PC-3 (cell line): ENCODE measurements around the gene PGAM2. TPM values are rescaled to one million over a fixed set of nuclear protein-coding genes. Genes with fewer than 3 reads are reported as not detected.
A peak's percentile ranks its signal among the peaks of the same experiment; 100 is the strongest.

Experiments
- ATAC-seq: fragments of 200-7000 bp; cut with Tn5 transposase; 2 replicates; pipeline ENCODE4 v1.9.1; 2020; ENCODE audit warnings: mild to moderate bottlenecking, moderate library complexity
- BruUV-seq: library from RNA; stranded (reverse); fragments of 400-500 nt; replicated peaks from 2 replicates; lab custom pipeline; 2021; lab: Mats Ljungman, UMichigan
- CTCF ChIA-PET: fragments of 300-600 bp; sonication (Branson Sonifier 250); formaldehyde crosslinking; loops from one replicate; lab custom pipeline; 2022; ENCODE audit warnings: antibody characterized with exemption; lab: Charles Lee
- POLR2A ChIA-PET: fragments of 300-600 bp; sonication (Branson Sonifier 250); formaldehyde crosslinking; loops from one replicate; lab custom pipeline; 2022; ENCODE audit warnings: antibody characterized with exemption; ENCODE audit not compliant: unreplicated experiment; lab: Charles Lee
- DNase-seq: peaks from one replicate; pipeline ENCODE4 v3.0.0-alpha.2; 2015
- H2AFZ ChIP-seq: fragments of 300-600 bp; sonication (generic); 2 replicates; pipeline ENCODE4 v1.6.0; 2016; ENCODE audit warnings: antibody characterized with exemption, low read length
- H3F3A ChIP-seq: fragments of 300-600 bp; sonication (generic); one replicate; pipeline ENCODE4 v1.6.0; 2017; ENCODE audit warnings: antibody characterized with exemption, low read length, control low read depth, mild to moderate bottlenecking; ENCODE audit not compliant: unreplicated experiment
- H3K27ac ChIP-seq: fragments of 300-600 bp; sonication (generic); 2 replicates; pipeline ENCODE4 v1.5.1; 2016; ENCODE audit warnings: mild to moderate bottlenecking, low read length
- H3K27me3 ChIP-seq: fragments of 300-600 bp; sonication (generic); 2 replicates; pipeline ENCODE4 v1.6.1; 2016; ENCODE audit warnings: low read length, mixed read lengths
- H3K36me3 ChIP-seq: fragments of 300-600 bp; sonication (generic); 2 replicates; pipeline ENCODE4 v1.6.1; 2016; ENCODE audit warnings: low read depth, mixed run types, low read length, mixed read lengths
- H3K4me1 ChIP-seq: fragments of 300-600 bp; sonication (generic); 2 replicates; pipeline ENCODE4 v1.5.1; 2016; ENCODE audit warnings: low read length; ENCODE audit not compliant: insufficient read depth
- H3K4me2 ChIP-seq: fragments of 300-600 bp; sonication (generic); 2 replicates; pipeline ENCODE4 v1.6.0; 2016; ENCODE audit warnings: low read length
- H3K4me3 ChIP-seq: fragments of 300-600 bp; sonication (generic); 2 replicates; pipeline ENCODE4 v1.5.1; 2016; ENCODE audit warnings: mild to moderate bottlenecking, low read length, mixed read lengths
- H3K79me2 ChIP-seq: fragments of 300-600 bp; sonication (generic); 2 replicates; pipeline ENCODE4 v1.6.1; 2017; ENCODE audit warnings: low read length, mixed read lengths
- H3K9ac ChIP-seq: fragments of 300-600 bp; sonication (generic); 2 replicates; pipeline ENCODE4 v1.6.0; 2016; ENCODE audit warnings: mild to moderate bottlenecking, low read length
- H3K9me2 ChIP-seq: fragments of 300-600 bp; sonication (generic); replicated peaks from 2 replicates; pipeline ENCODE4 v1.6.1; 2016; ENCODE audit warnings: mixed run types, low read length, mixed read lengths
- H3K9me3 ChIP-seq: fragments of 300-600 bp; sonication (generic); 2 replicates; pipeline ENCODE4 v1.6.1; 2016; ENCODE audit warnings: low read length, mixed read lengths
- H4K20me1 ChIP-seq: fragments of 300-600 bp; sonication (generic); 2 replicates; pipeline ENCODE4 v1.6.1; 2016; ENCODE audit warnings: low read length, mixed read lengths
- EZH2 ChIP-seq: fragments of 300-600 bp; sonication (generic); IDR thresholded peaks from one replicate; pipeline ENCODE4 v1.6.1; 2017; ENCODE audit warnings: antibody characterized with exemption, mild to moderate bottlenecking, low read length; ENCODE audit not compliant: unreplicated experiment
- EZH2phosphoT487 ChIP-seq: fragments of 300-600 bp; sonication (generic); IDR thresholded peaks from 2 replicates; pipeline ENCODE4 v1.6.1; 2018; ENCODE audit warnings: mild to moderate bottlenecking, antibody characterized with exemption, low read length, borderline replicate concordance
- intact Hi-C: fragments of 100-400 bp; cut with micrococcal nuclease; formaldehyde crosslinking; loops from 2 replicates; pipeline ENCODE4 v1.9.0; 2023
- total RNA-seq: library from RNA; depleted of rRNA; stranded (reverse); fragments of >200 nt; gene quantifications from 2 replicates; pipeline ENCODE4 v1.2.3, GENCODE V29; 2014
- TF ChIP-seq, protein P1 (sequence below): fragments of 300-600 bp; sonication (generic); conservative IDR thresholded peaks from 2 replicates; pipeline ENCODE4 v1.5.1; 2017; ENCODE audit warnings: antibody characterized with exemption, low read depth, mild to moderate bottlenecking, low read length

Gene PGAM2
- total RNA-seq, 1 experiment from 2014 or later: 0.95 TPM

DNA sequence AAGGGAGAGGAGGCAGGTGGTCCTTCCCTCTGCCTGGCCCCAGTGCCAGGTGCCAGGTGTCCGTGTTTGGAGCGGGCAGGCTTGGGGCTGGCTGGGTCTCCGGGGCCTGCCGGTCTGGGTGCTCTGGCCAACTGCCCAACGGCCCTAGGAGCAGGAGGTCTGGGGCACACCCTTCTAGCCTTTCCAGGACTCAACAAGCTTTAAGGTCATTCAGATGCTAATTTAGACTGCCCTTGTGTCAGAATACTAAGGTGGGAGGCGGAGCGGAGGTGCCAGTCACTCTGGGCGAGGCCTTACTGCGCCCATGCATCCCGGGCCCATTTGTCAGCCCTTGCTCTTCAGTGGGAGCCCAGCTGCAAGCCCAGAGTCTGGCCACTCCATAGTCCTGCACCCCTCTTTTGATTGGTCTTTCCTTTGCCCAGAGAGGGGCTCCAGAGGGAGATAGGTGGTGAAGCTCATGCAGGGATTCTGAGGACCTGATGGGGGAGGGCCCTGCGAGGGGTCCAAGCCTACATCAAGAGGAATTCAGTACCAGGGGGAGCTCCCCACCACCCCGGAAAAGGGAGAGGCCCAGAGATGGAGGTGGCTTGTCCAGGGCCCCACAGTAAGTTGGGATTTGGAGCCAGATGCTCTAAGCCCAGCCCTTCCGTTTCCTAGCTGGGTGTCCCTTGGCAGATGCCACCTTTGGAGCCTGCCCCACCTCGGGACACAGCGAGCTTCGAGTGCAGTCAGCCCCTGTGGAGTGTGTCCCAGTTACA, 1.3 kb downstream of the PGAM2 start:
- TF ChIP-seq, protein P1, sequence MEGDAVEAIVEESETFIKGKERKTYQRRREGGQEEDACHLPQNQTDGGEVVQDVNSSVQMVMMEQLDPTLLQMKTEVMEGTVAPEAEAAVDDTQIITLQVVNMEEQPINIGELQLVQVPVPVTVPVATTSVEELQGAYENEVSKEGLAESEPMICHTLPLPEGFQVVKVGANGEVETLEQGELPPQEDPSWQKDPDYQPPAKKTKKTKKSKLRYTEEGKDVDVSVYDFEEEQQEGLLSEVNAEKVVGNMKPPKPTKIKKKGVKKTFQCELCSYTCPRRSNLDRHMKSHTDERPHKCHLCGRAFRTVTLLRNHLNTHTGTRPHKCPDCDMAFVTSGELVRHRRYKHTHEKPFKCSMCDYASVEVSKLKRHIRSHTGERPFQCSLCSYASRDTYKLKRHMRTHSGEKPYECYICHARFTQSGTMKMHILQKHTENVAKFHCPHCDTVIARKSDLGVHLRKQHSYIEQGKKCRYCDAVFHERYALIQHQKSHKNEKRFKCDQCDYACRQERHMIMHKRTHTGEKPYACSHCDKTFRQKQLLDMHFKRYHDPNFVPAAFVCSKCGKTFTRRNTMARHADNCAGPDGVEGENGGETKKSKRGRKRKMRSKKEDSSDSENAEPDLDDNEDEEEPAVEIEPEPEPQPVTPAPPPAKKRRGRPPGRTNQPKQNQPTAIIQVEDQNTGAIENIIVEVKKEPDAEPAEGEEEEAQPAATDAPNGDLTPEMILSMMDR: no peak
- TF ChIP-seq EZH2 (no peak), EZH2phosphoT487 (no peak)
- H3K27me3 ChIP-seq: no peaks in the 10 kb centered on the region
- no peak for DNase-seq
- intact Hi-C loops: no loop called here
- H3K4me2 ChIP-seq: no peak overlapping the region
- H3K36me3 ChIP-seq: peaks cover 15% of the 10 kb centered on the region; the same call in 1 of the 2 replicates
- H4K20me1 ChIP-seq: no peaks in the 10 kb centered on the region
- no peaks in the 10 kb centered on the region; the same call in 1 of the 2 replicates for H3K4me1 ChIP-seq
- no peak overlapping the region for H3K27ac ChIP-seq
- no peak overlapping the region for H3K4me3 ChIP-seq
- TSS peak; percentile 4 for BruUV-seq
- H3K9me3 ChIP-seq: no peaks in the 10 kb centered on the region
- no peak overlapping the region for H3K9ac ChIP-seq
- H3F3A ChIP-seq: peaks cover 6% of the 10 kb centered on the region
- ATAC-seq: no peak; the same call in 1 of the 2 replicates
- H3K79me2 ChIP-seq: no peaks in the 10 kb centered on the region
- H2AFZ ChIP-seq: no peak overlapping the region
- ChIA-PET POLR2A (interaction anchor here (0.6 kb wide), 3 partner anchors 8 to 634 kb away, joined by 3 read pairs; no protein-coding TSS in a partner anchor), CTCF (no interaction called here)
- H3K9me2 ChIP-seq: no peaks in the 10 kb centered on the region

DNA sequence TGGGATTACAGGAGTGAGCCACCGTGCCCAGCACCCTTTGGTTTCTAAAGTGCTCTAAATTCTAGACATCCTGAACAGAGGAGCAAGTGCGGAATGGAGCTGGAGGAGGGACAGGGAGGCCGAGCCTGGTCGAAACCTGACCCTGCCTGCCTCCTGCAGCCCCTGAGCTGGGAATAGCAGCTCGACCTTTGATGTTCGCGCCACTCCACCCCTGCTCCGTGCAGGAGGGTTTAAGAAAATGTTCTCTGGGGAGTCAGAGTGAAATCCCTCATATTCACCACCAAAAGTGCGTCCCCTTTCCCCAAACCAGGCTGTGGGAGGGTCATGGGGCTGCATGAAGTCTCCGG, 1.8 kb downstream of the PGAM2 start:
- Histone ChIP-seq H3K9me3 (no peaks in the 10 kb centered on the region), H3K9me2 (no peaks in the 10 kb centered on the region), H3K27ac (no peak overlapping the region), H3K9ac (no peak overlapping the region), H2AFZ (no peak overlapping the region), H3F3A (peaks cover under 1% of the 10 kb centered on the region), H3K4me3 (no peak overlapping the region), H3K4me1 (no peaks in the 10 kb centered on the region; the same call in 1 of the 2 replicates), H3K79me2 (no peaks in the 10 kb centered on the region), H4K20me1 (no peaks in the 10 kb centered on the region), H3K27me3 (no peaks in the 10 kb centered on the region), H3K36me3 (peaks cover 21% of the 10 kb centered on the region; the same call in 1 of the 2 replicates), H3K4me2 (no peak overlapping the region)
- CTCF ChIA-PET: no interaction called here
- DNase-seq: no peak
- TF ChIP-seq EZH2 (no peak), EZH2phosphoT487 (no peak)
- TF ChIP-seq, protein P1: no peak
- intact Hi-C loops: no loop called here
- BruUV-seq: no TSS peak
- ATAC-seq: no peak
- POLR2A ChIA-PET: interaction anchor here (0.6 kb wide), 3 partner anchors 9 to 634 kb away, joined by 3 read pairs; no protein-coding TSS in a partner anchor

DNA sequence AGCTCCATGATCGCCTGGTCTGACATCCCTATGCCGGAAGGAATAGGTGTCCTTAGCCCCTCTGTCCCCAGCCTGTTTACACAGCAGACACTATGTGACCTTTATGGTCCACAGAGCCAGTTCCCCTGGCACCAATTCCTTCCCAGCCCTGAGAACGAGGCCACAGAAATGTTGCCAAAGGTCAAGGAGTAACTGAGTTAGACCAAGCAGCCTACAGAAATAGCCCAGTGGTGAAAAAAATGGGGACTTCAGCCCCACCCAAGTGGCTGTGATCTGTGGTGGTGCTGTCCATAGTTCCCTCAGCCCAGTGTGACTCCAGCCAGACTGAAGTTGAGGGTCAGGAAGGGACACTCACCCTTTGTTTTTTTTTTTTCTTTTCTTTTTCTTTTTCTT, 2.5 kb downstream of the PGAM2 start:
- Histone ChIP-seq H3K27me3 (no peaks in the 10 kb centered on the region), H3K27ac (no peak overlapping the region), H3K9me2 (no peaks in the 10 kb centered on the region), H4K20me1 (no peaks in the 10 kb centered on the region), H3K4me3 (no peak overlapping the region), H3K9ac (no peak overlapping the region), H3K79me2 (no peaks in the 10 kb centered on the region), H3F3A (no peaks in the 10 kb centered on the region), H3K36me3 (peaks cover 23% of the 10 kb centered on the region; the same call in 1 of the 2 replicates), H3K4me1 (no peaks in the 10 kb centered on the region; the same call in 1 of the 2 replicates), H3K9me3 (no peaks in the 10 kb centered on the region), H2AFZ (no peak overlapping the region), H3K4me2 (no peak overlapping the region)
- CTCF ChIA-PET: interaction anchor here (0.6 kb wide), 1 partner anchor 22 kb away, joined by 11 read pairs; no protein-coding TSS in a partner anchor
- BruUV-seq: no TSS peak
- POLR2A ChIA-PET: no interaction called here
- no peak for ATAC-seq
- no peak for DNase-seq
- no peak for TF ChIP-seq EZH2
- TF ChIP-seq EZH2phosphoT487: no peak
- TF ChIP-seq, protein P1: no peak
- intact Hi-C loops: no loop called here
